ENCODE data around the gene ANGPT4. TPM values are rescaled to one million over a fixed set of nuclear protein-coding genes. Genes with fewer than 3 reads are reported as not detected.

ANGPT4 gene
- polyA plus RNA-seq, 1 of the 3 experiments (the other 2 are of a cell fraction), result not detected

- H3F3A ChIP-seq (replicated peaks; ENCODE audit: insufficient read depth), result no peaks in the 10 kb centered on the region
- no peak overlapping the region for H3K4me3 ChIP-seq (ENCODE audit: low read depth in 2 of 2, low read length in 1 of 2)
- no peak overlapping the region for H3K27ac ChIP-seq (ENCODE audit: low read depth in 2 of 2, low read length in 1 of 2)
- H3K27me3 ChIP-seq (ENCODE audit: insufficient read depth), result peaks cover 2% of the 10 kb centered on the region; the same call in 1 of the 2 replicates
- H3K9ac ChIP-seq, result no peak overlapping the region
- H3K4me1 ChIP-seq (ENCODE audit: control insufficient read depth in 1 of 2, insufficient read depth in 2 of 2, low read depth in 1 of 2, low read length in 1 of 2), result peaks cover 0 to 2% of the 10 kb centered on the region in 2 experiments; a peak in 1 of 4 replicates
- no peaks in the 10 kb centered on the region for H4K20me1 ChIP-seq (ENCODE audit: insufficient read depth)
- CTCF ChIA-PET, result interaction anchor here (0.9 to 1.0 kb wide), 2 partner anchors 10 to 163 kb away, joined by 3 read pairs; no protein-coding TSS in a partner anchor
- no peak for DNase-seq
- H3K4me2 ChIP-seq, result no peak overlapping the region
- H3K9me2 ChIP-seq, result no peaks in the 10 kb centered on the region
- H2AFZ ChIP-seq (ENCODE audit: low read depth), result no peak overlapping the region
- no peaks in the 10 kb centered on the region for H3K36me3 ChIP-seq (replicated peaks in 1 of 2; ENCODE audit: control insufficient read depth in 1 of 2, insufficient read depth in 2 of 2, low read length in 1 of 2)
- no peaks in the 10 kb centered on the region for H3K79me2 ChIP-seq (ENCODE audit: insufficient read depth)
- TF ChIP-seq RXRA (IDR thresholded peaks at IDR 0.05; ENCODE audit: borderline replicate concordance, low read depth) (no peak), CTCF (IDR thresholded peaks at IDR 0.05) (no peak), EP300 (IDR thresholded peaks at IDR 0.05; ENCODE audit: borderline replicate concordance in 1 of 2, low read depth in 1 of 2, low read length in 1 of 2) (no peak), NRF1 (IDR thresholded peaks at IDR 0.05; ENCODE audit: low read depth, low read length) (no peak), TCF12 (IDR thresholded peaks at IDR 0.05) (no peak), SMC3 (IDR thresholded peaks at IDR 0.05; ENCODE audit: low read depth, low read length) (no peak), FOSL2 (IDR thresholded peaks at IDR 0.05; ENCODE audit: borderline replicate concordance, low read depth) (no peak), REST (IDR thresholded peaks at IDR 0.05; ENCODE audit: low read depth, low read length) (no peak), MEF2A (IDR thresholded peaks at IDR 0.05; ENCODE audit: borderline replicate concordance, low read depth) (no peak), FOXJ3 (CRISPR knock-in tag; IDR thresholded peaks at IDR 0.05) (no peak), NFIC (IDR thresholded peaks at IDR 0.05; ENCODE audit: borderline replicate concordance) (no peak), CHD2 (IDR thresholded peaks at IDR 0.05; ENCODE audit: low read length, partially characterized antibody) (no peak), TEAD4 (IDR thresholded peaks at IDR 0.05; ENCODE audit: borderline replicate concordance, insufficient read depth) (no peak), FOXM1 (IDR thresholded peaks at IDR 0.05; ENCODE audit: low read depth) (no peak), SIN3A (IDR thresholded peaks at IDR 0.05; ENCODE audit: borderline replicate concordance, low read depth, low read length) (no peak), IRF3 (IDR thresholded peaks at IDR 0.05; ENCODE audit: low read depth, low read length) (no peak), USF1 (IDR thresholded peaks at IDR 0.05; ENCODE audit: borderline replicate concordance, low read depth) (no peak)
- 52% methylated on average over 5 of the region's 5 CpGs for WGBS (ENCODE audit: low lambda C conversion rate)
- POLR2A ChIA-PET, result no interaction called here
- H3K9me3 ChIP-seq, result no peaks in the 10 kb centered on the region
Measured at GRCh38 chr20:919491-919916, 3.4 kb upstream of the ANGPT4 start.
